ENCODE measurements around the gene SHQ1.

DNA sequence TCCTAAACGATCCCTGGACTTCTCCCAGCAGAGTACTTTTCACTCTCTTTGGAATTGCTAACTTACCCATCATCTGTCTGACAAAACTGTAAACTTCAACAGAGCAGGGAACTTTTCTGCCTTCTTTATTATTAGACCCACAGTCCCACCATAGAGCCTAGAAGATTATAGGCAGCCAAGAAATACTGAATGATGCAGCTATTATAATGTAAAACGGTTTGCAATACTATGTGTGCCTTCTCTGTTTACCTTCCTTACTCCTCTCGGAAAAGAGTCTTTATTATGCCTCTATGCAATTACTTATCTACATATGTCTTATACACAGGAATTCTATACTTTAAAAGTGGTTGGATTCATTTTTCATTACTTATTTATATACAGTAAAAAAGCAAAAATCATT lies 36.0 kb downstream of the SHQ1 start:
- no peak for TF ChIP-seq POLR2A (IDR thresholded peaks at IDR 0.05; ENCODE audit: low read length)
- TF ChIP-seq GATA1 (IDR thresholded peaks at IDR 0.05; ENCODE audit: low read depth, low read length): no peak

Measured in erythroblast (primary cell).